Measurements from ENCODE around the gene SSBP4.

GRCh38 chr19:18442941-18443340, 23.7 kb downstream of the SSBP4 start:
- TF ChIP-seq POLR2A (IDR thresholded peaks at IDR 0.05), result no peak
- no peak for TF ChIP-seq EP300 (IDR thresholded peaks at IDR 0.05)

Measured in suprapubic skin (tissue), 2 donors.